DND-41 (cell line): Measurements from ENCODE around the gene TGM1.

Experiments
- ATAC-seq: fragments of 200-7000 bp; cut with Tn5 transposase; 3 replicates; pipeline ENCODE4 v1.9.1; 2021; ENCODE audit warnings: low read depth; ENCODE audit not compliant: insufficient read depth
- DNase-seq: peaks from one replicate; pipeline ENCODE4 v3.0.0-alpha.2; 2020
- H2AFZ ChIP-seq: 2 replicates; pipeline ENCODE4 v1.6.0; 2012; ENCODE audit warnings: low read depth, low read length
- H3K27ac ChIP-seq: 2 replicates; pipeline ENCODE4 v1.5.1; 2012; ENCODE audit warnings: low read length, inconsistent platforms
- H3K27me3 ChIP-seq: fragments of 200-600 bp; sonication (generic); 2 replicates; pipeline ENCODE4 v1.6.0; 2012; ENCODE audit warnings: low read length, mild to moderate bottlenecking, inconsistent platforms; ENCODE audit not compliant: insufficient read depth, poor library complexity
- H3K36me3 ChIP-seq: 2 replicates; pipeline ENCODE4 v1.5.1; 2012; ENCODE audit warnings: low read length, inconsistent platforms; ENCODE audit not compliant: insufficient read depth
- H3K4me1 ChIP-seq: 2 replicates; pipeline ENCODE4 v1.5.1; 2012; ENCODE audit warnings: mild to moderate bottlenecking, low read length; ENCODE audit not compliant: insufficient read depth
- H3K4me2 ChIP-seq: 2 replicates; pipeline ENCODE4 v1.6.0; 2012; ENCODE audit warnings: mild to moderate bottlenecking, moderate library complexity, low read length, inconsistent platforms; ENCODE audit not compliant: insufficient read depth
- H3K4me3 ChIP-seq, 2 experiments: fragments of 200-600 bp in 1 of 2; shearing (Covaris generic) in 1 of 2; 2 replicates each; pipeline ENCODE4 v1.5.1; 2012 to 2016; ENCODE audit warnings: inconsistent platforms in 2 of 2, low read length in 2 of 2, mild to moderate bottlenecking in 2 of 2, low read depth in 1 of 2, moderate library complexity in 1 of 2
- H3K79me2 ChIP-seq: 2 replicates; pipeline ENCODE4 v1.6.0; 2012; ENCODE audit warnings: low read length, inconsistent platforms; ENCODE audit not compliant: insufficient read depth
- H3K9ac ChIP-seq: 2 replicates; pipeline ENCODE4 v1.6.0; 2012; ENCODE audit warnings: low read depth, mild to moderate bottlenecking, inconsistent platforms, low read length, moderate library complexity
- H3K9me3 ChIP-seq: 2 replicates; pipeline ENCODE4 v1.5.1; 2012; ENCODE audit warnings: low read length, moderate library complexity, mild to moderate bottlenecking, inconsistent platforms; ENCODE audit not compliant: insufficient read depth, severe bottlenecking
- H4K20me1 ChIP-seq: 2 replicates; pipeline ENCODE4 v1.6.0; 2012; ENCODE audit warnings: low read length; ENCODE audit not compliant: insufficient read depth
- CTCF ChIP-seq: IDR thresholded peaks from 2 replicates; pipeline ENCODE4 v1.5.1; 2012; ENCODE audit warnings: borderline replicate concordance, low read length, moderate library complexity, mild to moderate bottlenecking; ENCODE audit not compliant: poor library complexity, severe bottlenecking; ENCODE audit errors: extremely low read depth
- EZH2 ChIP-seq: IDR thresholded peaks from 3 replicates; pipeline ENCODE4 v1.6.1; 2012; ENCODE audit warnings: borderline replicate concordance, low read depth, mild to moderate bottlenecking, moderate library complexity, low read length, inconsistent platforms; ENCODE audit not compliant: severe bottlenecking

Gene TGM1

GRCh38 chr14:24258119-24258518 lies 4.9 kb downstream of the TGM1 start:
- Histone ChIP-seq H3K27me3 (no peaks in the 10 kb centered on the region), H3K27ac (no peak overlapping the region), H3K79me2 (no peaks in the 10 kb centered on the region), H4K20me1 (no peaks in the 10 kb centered on the region), H3K4me2 (no peak overlapping the region), H3K4me1 (no peaks in the 10 kb centered on the region), H3K36me3 (no peaks in the 10 kb centered on the region), H3K4me3 (no peak overlapping the region), H3K9ac (no peak overlapping the region), H2AFZ (no peak overlapping the region), H3K9me3 (no peaks in the 10 kb centered on the region)
- ATAC-seq: no peak
- no peak for TF ChIP-seq EZH2
- TF ChIP-seq CTCF: no peak
- DNase-seq: no peak

- H3K27ac ChIP-seq: no peak overlapping the region
These were observed 6.0 kb downstream of the TGM1 start for GRCh38 chr14:24256960-24257359.

GRCh38 chr14:24255931-24256711 lies 6.9 kb downstream of the TGM1 start:
- Histone ChIP-seq H3K9me3 (no peaks in the 10 kb centered on the region), H3K27me3 (no peaks in the 10 kb centered on the region), H3K79me2 (no peaks in the 10 kb centered on the region), H4K20me1 (no peaks in the 10 kb centered on the region), H3K4me2 (no peak overlapping the region), H3K9ac (no peak overlapping the region), H3K4me3 (no peak overlapping the region), H3K27ac (no peak overlapping the region), H3K36me3 (no peaks in the 10 kb centered on the region), H3K4me1 (no peaks in the 10 kb centered on the region), H2AFZ (no peak overlapping the region)
- ATAC-seq (no peak), DNase-seq (no peak)
- no peak for TF ChIP-seq CTCF
- no peak for TF ChIP-seq EZH2

More at GRCh38 chr14:24256960-24257359, 6.0 kb downstream of the TGM1 start:
- H3K4me1 ChIP-seq: no peaks in the 10 kb centered on the region
- H3K9ac ChIP-seq: no peak overlapping the region
- no peaks in the 10 kb centered on the region for H3K79me2 ChIP-seq
- H3K4me2 ChIP-seq: no peak overlapping the region
- H3K4me3 ChIP-seq: no peak overlapping the region
- no peaks in the 10 kb centered on the region for H3K27me3 ChIP-seq
- no peak for TF ChIP-seq EZH2
- TF ChIP-seq CTCF: no peak
- no peak overlapping the region for H2AFZ ChIP-seq
- no peaks in the 10 kb centered on the region for H3K9me3 ChIP-seq
- no peaks in the 10 kb centered on the region for H3K36me3 ChIP-seq
- DNase-seq (no peak), ATAC-seq (no peak)
- no peaks in the 10 kb centered on the region for H4K20me1 ChIP-seq
